GM23338 (cell line): ENCODE data around the gene OR2M3. TPM values are rescaled to one million over a fixed set of nuclear protein-coding genes. Genes with fewer than 3 reads are reported as not detected.

Experiments
- ATAC-seq: fragments of 200-7000 bp; cut with Tn5 transposase; 3 replicates; pipeline ENCODE4 v1.9.1; 2020
- DNase-seq: peaks from one replicate; pipeline ENCODE4 v3.0.0-alpha.2; 2015; ENCODE audit warnings: low spot score
- H2AFZ ChIP-seq: fragments of 200-600 bp; sonication (generic); 2 replicates; pipeline ENCODE4 v1.8.0; 2016; ENCODE audit warnings: antibody characterized with exemption, mild to moderate bottlenecking, moderate library complexity
- H3F3A ChIP-seq: fragments of 200-600 bp; sonication (generic); replicated peaks from 2 replicates; pipeline ENCODE4 v1.8.0; 2017; ENCODE audit warnings: antibody characterized with exemption, mixed run types, low read depth
- H3K27ac ChIP-seq: fragments of 200-600 bp; sonication (generic); 2 replicates; pipeline ENCODE4 v1.6.1; 2016; ENCODE audit warnings: low read depth
- H3K27me3 ChIP-seq: fragments of 200-600 bp; sonication (generic); 2 replicates; pipeline ENCODE4 v1.8.0; 2016; ENCODE audit warnings: mild to moderate bottlenecking, mixed run types, moderate library complexity; ENCODE audit not compliant: insufficient read depth
- H3K36me3 ChIP-seq: fragments of 200-600 bp; sonication (generic); 2 replicates; pipeline ENCODE4 v1.8.0; 2016; ENCODE audit warnings: mild to moderate bottlenecking; ENCODE audit not compliant: insufficient read depth
- H3K4me1 ChIP-seq: fragments of 200-600 bp; sonication (generic); 2 replicates; pipeline ENCODE4 v1.8.0; 2016; ENCODE audit warnings: mild to moderate bottlenecking, moderate library complexity; ENCODE audit not compliant: insufficient read depth
- H3K4me2 ChIP-seq: fragments of 200-600 bp; sonication (generic); 2 replicates; pipeline ENCODE4 v1.7.1; 2017; ENCODE audit warnings: mixed run types
- H3K4me3 ChIP-seq: fragments of 200-600 bp; sonication (generic); 2 replicates; pipeline ENCODE4 v1.6.1; 2016; ENCODE audit warnings: mixed run types
- H3K79me2 ChIP-seq: fragments of 200-600 bp; sonication (generic); replicated peaks from 2 replicates; pipeline ENCODE4 v1.8.0; 2017; ENCODE audit warnings: mild to moderate bottlenecking; ENCODE audit not compliant: insufficient read depth
- H3K9me2 ChIP-seq: fragments of 200-600 bp; sonication (generic); 2 replicates; pipeline ENCODE4 v1.8.0; 2017; ENCODE audit not compliant: insufficient read depth
- H4K20me1 ChIP-seq: fragments of 200-600 bp; sonication (generic); replicated peaks from 2 replicates; pipeline ENCODE4 v1.8.0; 2017; ENCODE audit warnings: mild to moderate bottlenecking; ENCODE audit not compliant: insufficient read depth
- H3K27ac Mint-ChIP-seq: 2 replicates; pipeline ENCODE4 v1.8.0; 2020; ENCODE audit warnings: inconsistent platforms, mild to moderate bottlenecking, moderate library complexity, mixed read lengths
- H3K27me3 Mint-ChIP-seq: 3 replicates; pipeline ENCODE4 v1.8.0; 2022; ENCODE audit warnings: low read depth, mild to moderate bottlenecking, moderate library complexity, mixed read lengths, inconsistent platforms; ENCODE audit not compliant: insufficient read depth, poor library complexity
- H3K36me3 Mint-ChIP-seq: 3 replicates; pipeline ENCODE4 v1.8.0; 2021; ENCODE audit warnings: low read depth, mild to moderate bottlenecking, inconsistent platforms, moderate library complexity, mixed read lengths
- H3K4me1 Mint-ChIP-seq: 3 replicates; pipeline ENCODE4 v1.8.0; 2020; ENCODE audit warnings: mild to moderate bottlenecking, inconsistent platforms, mixed read lengths
- H3K4me3 Mint-ChIP-seq: 3 replicates; pipeline ENCODE4 v1.8.0; 2021; ENCODE audit warnings: moderate library complexity, mild to moderate bottlenecking, inconsistent platforms, mixed read lengths
- H3K9me3 Mint-ChIP-seq: 3 replicates; pipeline ENCODE4 v1.8.0; 2020; ENCODE audit warnings: moderate library complexity, mild to moderate bottlenecking, inconsistent platforms, mixed read lengths
- CREB1 ChIP-seq: fragments of 250-450 bp; sonication (Bioruptor Pico); IDR thresholded peaks from 2 replicates; pipeline ENCODE4 v1.5.0; 2020; ENCODE audit warnings: low read depth, mild to moderate bottlenecking, moderate library complexity
- EZH2 ChIP-seq: fragments of 200-600 bp; sonication (generic); IDR thresholded peaks from one replicate; pipeline ENCODE4 v1.8.0; 2017; ENCODE audit warnings: antibody characterized with exemption, mild to moderate bottlenecking, low read depth; ENCODE audit not compliant: unreplicated experiment
- EZH2phosphoT487 ChIP-seq: fragments of 200-600 bp; sonication (generic); IDR thresholded peaks from one replicate; pipeline ENCODE4 v1.8.1; 2018; ENCODE audit warnings: antibody characterized with exemption; ENCODE audit not compliant: unreplicated experiment
- JUNB ChIP-seq: IDR thresholded peaks from one replicate; pipeline ENCODE4 v1.6.1; 2016; ENCODE audit warnings: antibody characterized with exemption; ENCODE audit not compliant: unreplicated experiment
- NANOG ChIP-seq: IDR thresholded peaks from 2 replicates; pipeline ENCODE4 v1.6.1; 2016; ENCODE audit warnings: antibody characterized with exemption, borderline replicate concordance
- POLR2AphosphoS5 ChIP-seq: IDR thresholded peaks from 2 replicates; pipeline ENCODE4 v1.6.1; 2016; ENCODE audit warnings: antibody characterized with exemption, low read depth
- STAT1 ChIP-seq: IDR thresholded peaks from one replicate; pipeline ENCODE4 v1.6.1; 2016; ENCODE audit warnings: antibody characterized with exemption; ENCODE audit not compliant: unreplicated experiment
- ZNF114 ChIP-seq: fragments of 250-450 bp; sonication (Bioruptor Pico); IDR thresholded peaks from 2 replicates; pipeline ENCODE4 v1.5.0; 2020; ENCODE audit warnings: mild to moderate bottlenecking, moderate library complexity
- ZNF331 ChIP-seq: fragments of 250-450 bp; sonication (Bioruptor Pico); IDR thresholded peaks from 2 replicates; pipeline ENCODE4 v1.5.0; 2020; ENCODE audit warnings: low read depth, mild to moderate bottlenecking, moderate library complexity
- polyA plus RNA-seq: library from polyadenylated mRNA; unstranded; fragments of >200 nt; fragmentation: Nextera tagmentation; extraction: Ambion mirVana; gene quantifications from 2 replicates; pipeline ENCODE4 v1.2.1, GENCODE V29; 2016
- total RNA-seq: library from RNA; depleted of rRNA; stranded (reverse); fragments of >200 nt; shearing (Covaris generic); gene quantifications from 2 replicates; pipeline ENCODE4 v1.2.3, GENCODE V29; 2014
- TF ChIP-seq, protein P1 (sequence below), 2 experiments: fragments of 200-600 bp in 1 of 2; sonication (generic) in 1 of 2; conservative IDR thresholded peaks; 2 replicates each; pipeline versions ENCODE4 v1.5.1 to v1.6.1; 2016 to 2017; ENCODE audit warnings: antibody characterized with exemption in 2 of 2, low read depth in 2 of 2, mild to moderate bottlenecking in 2 of 2, moderate library complexity in 1 of 2
- TF ChIP-seq, protein P2 (sequence below): IDR thresholded peaks from one replicate; pipeline ENCODE4 v1.6.1; 2018; ENCODE audit warnings: antibody characterized with exemption; ENCODE audit not compliant: unreplicated experiment
- TF ChIP-seq, protein P3 (sequence below): fragments of 250-450 bp; sonication (Bioruptor Pico); IDR thresholded peaks from 2 replicates; pipeline ENCODE4 v1.5.0; 2020; ENCODE audit warnings: mild to moderate bottlenecking, moderate library complexity

Gene OR2M3
- total and polyA plus RNA-seq, 2 experiments from 2014 or later: not detected

GRCh38 chr1:248165186-248165585 lies 31.9 kb upstream of the OR2M3 start:
- H3F3A ChIP-seq: no peaks in the 10 kb centered on the region
- peaks cover 43% of the 10 kb centered on the region for H3K9me3 Mint-ChIP-seq
- H3K27ac Mint-ChIP-seq: no peak overlapping the region
- no peak overlapping the region for H3K27ac ChIP-seq
- H3K9me2 ChIP-seq: no peaks in the 10 kb centered on the region
- H3K4me3 ChIP-seq: no peak overlapping the region
- no peaks in the 10 kb centered on the region for H3K4me1 Mint-ChIP-seq
- H3K36me3 ChIP-seq: peaks cover 5% of the 10 kb centered on the region; the same call in 1 of the 2 replicates
- TF ChIP-seq POLR2AphosphoS5 (no peak), EZH2 (no peak), ZNF114 (CRISPR knock-in tag) (no peak), EZH2phosphoT487 (no peak), CREB1 (CRISPR knock-in tag) (no peak), JUNB (no peak), ZNF331 (no peak), STAT1 (no peak), NANOG (no peak)
- TF ChIP-seq, protein P1, sequence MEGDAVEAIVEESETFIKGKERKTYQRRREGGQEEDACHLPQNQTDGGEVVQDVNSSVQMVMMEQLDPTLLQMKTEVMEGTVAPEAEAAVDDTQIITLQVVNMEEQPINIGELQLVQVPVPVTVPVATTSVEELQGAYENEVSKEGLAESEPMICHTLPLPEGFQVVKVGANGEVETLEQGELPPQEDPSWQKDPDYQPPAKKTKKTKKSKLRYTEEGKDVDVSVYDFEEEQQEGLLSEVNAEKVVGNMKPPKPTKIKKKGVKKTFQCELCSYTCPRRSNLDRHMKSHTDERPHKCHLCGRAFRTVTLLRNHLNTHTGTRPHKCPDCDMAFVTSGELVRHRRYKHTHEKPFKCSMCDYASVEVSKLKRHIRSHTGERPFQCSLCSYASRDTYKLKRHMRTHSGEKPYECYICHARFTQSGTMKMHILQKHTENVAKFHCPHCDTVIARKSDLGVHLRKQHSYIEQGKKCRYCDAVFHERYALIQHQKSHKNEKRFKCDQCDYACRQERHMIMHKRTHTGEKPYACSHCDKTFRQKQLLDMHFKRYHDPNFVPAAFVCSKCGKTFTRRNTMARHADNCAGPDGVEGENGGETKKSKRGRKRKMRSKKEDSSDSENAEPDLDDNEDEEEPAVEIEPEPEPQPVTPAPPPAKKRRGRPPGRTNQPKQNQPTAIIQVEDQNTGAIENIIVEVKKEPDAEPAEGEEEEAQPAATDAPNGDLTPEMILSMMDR (conservative IDR thresholded peaks at IDR 0.05; ENCODE audit: low read depth in 2 of 2): no peak
- TF ChIP-seq, protein P2, sequence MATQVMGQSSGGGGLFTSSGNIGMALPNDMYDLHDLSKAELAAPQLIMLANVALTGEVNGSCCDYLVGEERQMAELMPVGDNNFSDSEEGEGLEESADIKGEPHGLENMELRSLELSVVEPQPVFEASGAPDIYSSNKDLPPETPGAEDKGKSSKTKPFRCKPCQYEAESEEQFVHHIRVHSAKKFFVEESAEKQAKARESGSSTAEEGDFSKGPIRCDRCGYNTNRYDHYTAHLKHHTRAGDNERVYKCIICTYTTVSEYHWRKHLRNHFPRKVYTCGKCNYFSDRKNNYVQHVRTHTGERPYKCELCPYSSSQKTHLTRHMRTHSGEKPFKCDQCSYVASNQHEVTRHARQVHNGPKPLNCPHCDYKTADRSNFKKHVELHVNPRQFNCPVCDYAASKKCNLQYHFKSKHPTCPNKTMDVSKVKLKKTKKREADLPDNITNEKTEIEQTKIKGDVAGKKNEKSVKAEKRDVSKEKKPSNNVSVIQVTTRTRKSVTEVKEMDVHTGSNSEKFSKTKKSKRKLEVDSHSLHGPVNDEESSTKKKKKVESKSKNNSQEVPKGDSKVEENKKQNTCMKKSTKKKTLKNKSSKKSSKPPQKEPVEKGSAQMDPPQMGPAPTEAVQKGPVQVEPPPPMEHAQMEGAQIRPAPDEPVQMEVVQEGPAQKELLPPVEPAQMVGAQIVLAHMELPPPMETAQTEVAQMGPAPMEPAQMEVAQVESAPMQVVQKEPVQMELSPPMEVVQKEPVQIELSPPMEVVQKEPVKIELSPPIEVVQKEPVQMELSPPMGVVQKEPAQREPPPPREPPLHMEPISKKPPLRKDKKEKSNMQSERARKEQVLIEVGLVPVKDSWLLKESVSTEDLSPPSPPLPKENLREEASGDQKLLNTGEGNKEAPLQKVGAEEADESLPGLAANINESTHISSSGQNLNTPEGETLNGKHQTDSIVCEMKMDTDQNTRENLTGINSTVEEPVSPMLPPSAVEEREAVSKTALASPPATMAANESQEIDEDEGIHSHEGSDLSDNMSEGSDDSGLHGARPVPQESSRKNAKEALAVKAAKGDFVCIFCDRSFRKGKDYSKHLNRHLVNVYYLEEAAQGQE: no peak
- TF ChIP-seq, protein P3, sequence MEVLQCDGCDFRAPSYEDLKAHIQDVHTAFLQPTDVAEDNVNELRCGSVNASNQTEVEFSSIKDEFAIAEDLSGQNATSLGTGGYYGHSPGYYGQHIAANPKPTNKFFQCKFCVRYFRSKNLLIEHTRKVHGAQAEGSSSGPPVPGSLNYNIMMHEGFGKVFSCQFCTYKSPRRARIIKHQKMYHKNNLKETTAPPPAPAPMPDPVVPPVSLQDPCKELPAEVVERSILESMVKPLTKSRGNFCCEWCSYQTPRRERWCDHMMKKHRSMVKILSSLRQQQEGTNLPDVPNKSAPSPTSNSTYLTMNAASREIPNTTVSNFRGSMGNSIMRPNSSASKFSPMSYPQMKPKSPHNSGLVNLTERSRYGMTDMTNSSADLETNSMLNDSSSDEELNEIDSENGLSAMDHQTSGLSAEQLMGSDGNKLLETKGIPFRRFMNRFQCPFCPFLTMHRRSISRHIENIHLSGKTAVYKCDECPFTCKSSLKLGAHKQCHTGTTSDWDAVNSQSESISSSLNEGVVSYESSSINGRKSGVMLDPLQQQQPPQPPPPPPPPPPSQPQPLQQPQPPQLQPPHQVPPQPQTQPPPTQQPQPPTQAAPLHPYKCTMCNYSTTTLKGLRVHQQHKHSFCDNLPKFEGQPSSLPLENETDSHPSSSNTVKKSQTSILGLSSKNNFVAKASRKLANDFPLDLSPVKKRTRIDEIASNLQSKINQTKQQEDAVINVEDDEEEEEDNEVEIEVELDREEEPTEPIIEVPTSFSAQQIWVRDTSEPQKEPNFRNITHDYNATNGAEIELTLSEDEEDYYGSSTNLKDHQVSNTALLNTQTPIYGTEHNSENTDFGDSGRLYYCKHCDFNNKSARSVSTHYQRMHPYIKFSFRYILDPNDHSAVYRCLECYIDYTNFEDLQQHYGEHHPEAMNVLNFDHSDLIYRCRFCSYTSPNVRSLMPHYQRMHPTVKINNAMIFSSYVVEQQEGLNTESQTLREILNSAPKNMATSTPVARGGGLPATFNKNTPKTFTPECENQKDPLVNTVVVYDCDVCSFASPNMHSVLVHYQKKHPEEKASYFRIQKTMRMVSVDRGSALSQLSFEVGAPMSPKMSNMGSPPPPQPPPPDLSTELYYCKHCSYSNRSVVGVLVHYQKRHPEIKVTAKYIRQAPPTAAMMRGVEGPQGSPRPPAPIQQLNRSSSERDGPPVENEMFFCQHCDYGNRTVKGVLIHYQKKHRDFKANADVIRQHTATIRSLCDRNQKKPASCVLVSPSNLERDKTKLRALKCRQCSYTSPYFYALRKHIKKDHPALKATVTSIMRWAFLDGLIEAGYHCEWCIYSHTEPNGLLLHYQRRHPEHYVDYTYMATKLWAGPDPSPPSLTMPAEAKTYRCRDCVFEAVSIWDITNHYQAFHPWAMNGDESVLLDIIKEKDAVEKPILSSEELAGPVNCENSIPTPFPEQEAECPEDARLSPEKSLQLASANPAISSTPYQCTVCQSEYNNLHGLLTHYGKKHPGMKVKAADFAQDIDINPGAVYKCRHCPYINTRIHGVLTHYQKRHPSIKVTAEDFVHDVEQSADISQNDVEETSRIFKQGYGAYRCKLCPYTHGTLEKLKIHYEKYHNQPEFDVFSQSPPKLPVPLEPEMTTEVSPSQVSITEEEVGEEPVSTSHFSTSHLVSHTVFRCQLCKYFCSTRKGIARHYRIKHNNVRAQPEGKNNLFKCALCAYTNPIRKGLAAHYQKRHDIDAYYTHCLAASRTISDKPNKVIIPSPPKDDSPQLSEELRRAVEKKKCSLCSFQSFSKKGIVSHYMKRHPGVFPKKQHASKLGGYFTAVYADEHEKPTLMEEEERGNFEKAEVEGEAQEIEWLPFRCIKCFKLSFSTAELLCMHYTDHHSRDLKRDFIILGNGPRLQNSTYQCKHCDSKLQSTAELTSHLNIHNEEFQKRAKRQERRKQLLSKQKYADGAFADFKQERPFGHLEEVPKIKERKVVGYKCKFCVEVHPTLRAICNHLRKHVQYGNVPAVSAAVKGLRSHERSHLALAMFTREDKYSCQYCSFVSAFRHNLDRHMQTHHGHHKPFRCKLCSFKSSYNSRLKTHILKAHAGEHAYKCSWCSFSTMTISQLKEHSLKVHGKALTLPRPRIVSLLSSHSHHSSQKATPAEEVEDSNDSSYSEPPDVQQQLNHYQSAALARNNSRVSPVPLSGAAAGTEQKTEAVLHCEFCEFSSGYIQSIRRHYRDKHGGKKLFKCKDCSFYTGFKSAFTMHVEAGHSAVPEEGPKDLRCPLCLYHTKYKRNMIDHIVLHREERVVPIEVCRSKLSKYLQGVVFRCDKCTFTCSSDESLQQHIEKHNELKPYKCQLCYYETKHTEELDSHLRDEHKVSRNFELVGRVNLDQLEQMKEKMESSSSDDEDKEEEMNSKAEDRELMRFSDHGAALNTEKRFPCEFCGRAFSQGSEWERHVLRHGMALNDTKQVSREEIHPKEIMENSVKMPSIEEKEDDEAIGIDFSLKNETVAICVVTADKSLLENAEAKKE: no peak
- no peaks in the 10 kb centered on the region for H3K27me3 ChIP-seq
- H3K27me3 Mint-ChIP-seq: no peaks in the 10 kb centered on the region
- no peak overlapping the region for H3K4me3 Mint-ChIP-seq
- DNase-seq (no peak), ATAC-seq (no peak)
- H2AFZ ChIP-seq: no peak overlapping the region
- H4K20me1 ChIP-seq: no peaks in the 10 kb centered on the region
- H3K4me2 ChIP-seq: no peak overlapping the region
- peaks cover 13% of the 10 kb centered on the region for H3K36me3 Mint-ChIP-seq
- H3K4me1 ChIP-seq: no peaks in the 10 kb centered on the region
- no peaks in the 10 kb centered on the region for H3K79me2 ChIP-seq
